Liver (tissue), 9 donors: ENCODE data around the gene POLR2C. TPM values are rescaled to one million over a fixed set of nuclear protein-coding genes. Genes with fewer than 3 reads are reported as not detected.

Source experiments
- DNase-seq: peaks from one replicate; pipeline ENCODE4 v3.0.0-alpha.2; 2017; ENCODE audit warnings: low spot score
- H3K27ac ChIP-seq, 2 donors: one replicate each; pipeline ENCODE4 v1.7.0; 2013; ENCODE audit warnings: inconsistent platforms in 2 of 2, low read length in 2 of 2, control low read depth in 1 of 2, low read depth in 1 of 2, mild to moderate bottlenecking in 1 of 2
- H3K27me3 ChIP-seq, 4 donors: one replicate each; pipeline versions ENCODE4 v1.6.1 to v1.7.0; 2013; ENCODE audit warnings: low read length in 3 of 4, inconsistent platforms in 1 of 4, mild to moderate bottlenecking in 1 of 4, moderate library complexity in 1 of 4; ENCODE audit not compliant: control insufficient read depth in 4 of 4, insufficient read depth in 4 of 4
- H3K36me3 ChIP-seq, 4 donors: one replicate each; pipeline versions ENCODE4 v1.6.1 to v1.7.0; 2013; ENCODE audit warnings: low read length in 3 of 4, mild to moderate bottlenecking in 3 of 4, low read depth in 1 of 4, moderate library complexity in 1 of 4; ENCODE audit not compliant: control insufficient read depth in 4 of 4, insufficient read depth in 3 of 4
- H3K4me1 ChIP-seq, 4 donors: one replicate each; pipeline versions ENCODE4 v1.6.1 to v1.7.0; 2013; ENCODE audit warnings: low read length in 3 of 4, mild to moderate bottlenecking in 3 of 4, moderate library complexity in 1 of 4; ENCODE audit not compliant: control insufficient read depth in 4 of 4, insufficient read depth in 4 of 4
- H3K4me3 ChIP-seq, 3 donors: one replicate each; pipeline versions ENCODE4 v1.6.1 to v1.7.0; 2013; ENCODE audit warnings: low read length in 3 of 3, control low read depth in 1 of 3, low read depth in 1 of 3, mild to moderate bottlenecking in 1 of 3
- H3K9ac ChIP-seq, 2 donors: one replicate each; pipeline ENCODE4 v1.7.0; 2013; ENCODE audit warnings: low read length in 2 of 2, mild to moderate bottlenecking in 2 of 2, moderate library complexity in 2 of 2, control low read depth in 1 of 2, low read depth in 1 of 2
- H3K9me3 ChIP-seq, 4 donors: one replicate each; pipeline versions ENCODE4 v1.6.1 to v1.7.0; 2013; ENCODE audit warnings: low read length in 3 of 4; ENCODE audit not compliant: control insufficient read depth in 4 of 4
- EGR1 ChIP-seq, 2 donors: IDR thresholded peaks; 2 replicates each; pipeline ENCODE4 v1.6.1; 2016 to 2018; ENCODE audit warnings: antibody characterized with exemption in 2 of 2, low read depth in 2 of 2
- FOXA1 ChIP-seq: IDR thresholded peaks from 2 replicates; pipeline ENCODE4 v1.6.1; 2016; ENCODE audit warnings: antibody characterized with exemption
- FOXA2 ChIP-seq: IDR thresholded peaks from 2 replicates; pipeline ENCODE4 v1.6.1; 2016; ENCODE audit warnings: antibody characterized with exemption
- GABPA ChIP-seq, 2 donors: IDR thresholded peaks in 1 of 2; conservative IDR thresholded peaks in 1 of 2; 2 replicates each; pipeline ENCODE4 v1.6.1; 2016; ENCODE audit warnings: antibody characterized with exemption in 2 of 2, mild to moderate bottlenecking in 1 of 2, moderate library complexity in 1 of 2
- HNF4A ChIP-seq, 2 donors: conservative IDR thresholded peaks; 2 replicates each; pipeline ENCODE4 v1.6.1; 2016; ENCODE audit warnings: antibody characterized with exemption in 2 of 2, mild to moderate bottlenecking in 2 of 2
- HNF4G ChIP-seq: IDR thresholded peaks from 2 replicates; pipeline ENCODE4 v1.6.1; 2016; ENCODE audit warnings: antibody characterized with exemption
- JUND ChIP-seq, 2 donors: IDR thresholded peaks; 2 replicates each; pipeline ENCODE4 v1.6.1; 2016; ENCODE audit warnings: antibody characterized with exemption in 2 of 2
- NR2F2 ChIP-seq: IDR thresholded peaks from 2 replicates; pipeline ENCODE4 v1.6.1; 2016; ENCODE audit warnings: antibody characterized with exemption
- RAD21 ChIP-seq, 2 donors: IDR thresholded peaks; 2 replicates each; pipeline ENCODE4 v1.6.1; 2016; ENCODE audit warnings: antibody characterized with exemption in 2 of 2, mild to moderate bottlenecking in 2 of 2
- RXRA ChIP-seq, 2 donors: IDR thresholded peaks; 2 replicates each; pipeline ENCODE4 v1.6.1; 2017 to 2018; ENCODE audit warnings: antibody characterized with exemption in 2 of 2, mild to moderate bottlenecking in 1 of 2
- SP1 ChIP-seq: IDR thresholded peaks from 2 replicates; pipeline ENCODE4 v1.6.1; 2018; ENCODE audit warnings: antibody characterized with exemption, mild to moderate bottlenecking
- TAF1 ChIP-seq: conservative IDR thresholded peaks from 2 replicates; pipeline ENCODE4 v1.6.1; 2016; ENCODE audit warnings: antibody characterized with exemption, mild to moderate bottlenecking
- YY1 ChIP-seq: IDR thresholded peaks from 2 replicates; pipeline ENCODE4 v1.6.1; 2016; ENCODE audit warnings: antibody characterized with exemption, mild to moderate bottlenecking
- WGBS: extraction: QIAGEN DNeasy Blood & Tissue Kit; methylation state at CpG from one replicate; pipeline ENCODE4 v1.1.7; 2013; 5-methylcytosine and 5-hydroxymethylcytosine counted together
- polyA plus RNA-seq, 2 donors: library from polyadenylated mRNA; stranded (reverse) in 1 of 2; unstranded in 1 of 2; fragments of 200-250 nt in 1 of 2; fragments of >200 nt in 1 of 2; fragmentation: Nextera tagmentation in 1 of 2; extraction: Ambion mirVana in 1 of 2; gene quantifications; one replicate each; pipeline versions ENCODE4 v1.2.1 to v1.2.3, GENCODE V29; 2013 to 2015
- total RNA-seq, 2 donors: library from RNA; depleted of rRNA; stranded (reverse); fragments of >200 nt; gene quantifications; one replicate each; pipeline ENCODE4 v1.2.3, GENCODE V29; 2014
- TF ChIP-seq, protein P1 (sequence below): fragments of 150-350 bp; IDR thresholded peaks from 2 replicates; pipeline ENCODE4 v1.5.1; 2017; ENCODE audit warnings: improper control_type of control experiment, low read depth, low read length; ENCODE audit not compliant: missing input control
- TF ChIP-seq, protein P2 (sequence below): IDR thresholded peaks from 2 replicates; pipeline ENCODE4 v1.6.1; 2016; ENCODE audit warnings: antibody characterized with exemption
- TF ChIP-seq, protein P3 (sequence below): IDR thresholded peaks from 2 replicates; pipeline ENCODE4 v1.6.1; 2016; ENCODE audit warnings: antibody characterized with exemption
- TF ChIP-seq, protein P4 (sequence below): IDR thresholded peaks from 2 replicates; pipeline ENCODE4 v1.6.1; 2016; ENCODE audit warnings: antibody characterized with exemption
- donor health status: healthy.
- donor health status: healthy.
- donor health status: healthy.
- donor health status: healthy.
- donor health status: healthy.

POLR2C gene
- total and polyA plus RNA-seq, 4 donors: 25.4 to 68.0 (median 51.3) TPM

DNA sequence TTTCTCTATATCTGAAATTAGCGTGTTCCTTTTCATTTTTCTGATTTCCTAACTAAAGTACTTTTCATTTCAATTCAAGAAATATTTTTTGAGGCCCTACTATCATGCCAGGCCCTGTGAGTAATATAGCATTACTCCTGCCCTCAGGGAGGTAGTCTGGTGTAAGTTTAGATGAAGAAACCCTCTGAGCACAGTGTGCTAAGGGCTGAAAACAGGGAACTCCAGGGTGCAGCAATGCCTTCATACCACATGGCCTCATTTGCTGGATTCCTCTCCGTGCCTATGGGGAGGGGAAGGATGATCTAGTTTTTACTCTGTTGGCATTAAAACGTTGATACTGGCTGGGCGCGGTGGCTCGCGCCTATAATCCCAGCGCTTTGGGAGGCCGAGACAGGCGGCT lies 10.5 kb upstream of the POLR2C start:
- H3K4me1 ChIP-seq: peaks cover 0 to 16% (median 9%) of the 10 kb centered on the region in 4 donors
- H3K27me3 ChIP-seq: no peaks in the 10 kb centered on the region
- H3K4me3 ChIP-seq: no peak overlapping the region
- H3K27ac ChIP-seq: no peak overlapping the region
- H3K36me3 ChIP-seq: peaks cover 9 to 57% (median 48%) of the 10 kb centered on the region in 4 donors
- DNase-seq: no peak
- H3K9ac ChIP-seq: no peak overlapping the region
- H3K9me3 ChIP-seq: no peaks in the 10 kb centered on the region
- 96% methylated on average over 10 of the region's 10 CpGs for WGBS
- TF ChIP-seq, protein P1, sequence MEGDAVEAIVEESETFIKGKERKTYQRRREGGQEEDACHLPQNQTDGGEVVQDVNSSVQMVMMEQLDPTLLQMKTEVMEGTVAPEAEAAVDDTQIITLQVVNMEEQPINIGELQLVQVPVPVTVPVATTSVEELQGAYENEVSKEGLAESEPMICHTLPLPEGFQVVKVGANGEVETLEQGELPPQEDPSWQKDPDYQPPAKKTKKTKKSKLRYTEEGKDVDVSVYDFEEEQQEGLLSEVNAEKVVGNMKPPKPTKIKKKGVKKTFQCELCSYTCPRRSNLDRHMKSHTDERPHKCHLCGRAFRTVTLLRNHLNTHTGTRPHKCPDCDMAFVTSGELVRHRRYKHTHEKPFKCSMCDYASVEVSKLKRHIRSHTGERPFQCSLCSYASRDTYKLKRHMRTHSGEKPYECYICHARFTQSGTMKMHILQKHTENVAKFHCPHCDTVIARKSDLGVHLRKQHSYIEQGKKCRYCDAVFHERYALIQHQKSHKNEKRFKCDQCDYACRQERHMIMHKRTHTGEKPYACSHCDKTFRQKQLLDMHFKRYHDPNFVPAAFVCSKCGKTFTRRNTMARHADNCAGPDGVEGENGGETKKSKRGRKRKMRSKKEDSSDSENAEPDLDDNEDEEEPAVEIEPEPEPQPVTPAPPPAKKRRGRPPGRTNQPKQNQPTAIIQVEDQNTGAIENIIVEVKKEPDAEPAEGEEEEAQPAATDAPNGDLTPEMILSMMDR: no peak
- no peak for TF ChIP-seq RAD21 (IDR thresholded peaks at IDR 0.05)

DNA sequence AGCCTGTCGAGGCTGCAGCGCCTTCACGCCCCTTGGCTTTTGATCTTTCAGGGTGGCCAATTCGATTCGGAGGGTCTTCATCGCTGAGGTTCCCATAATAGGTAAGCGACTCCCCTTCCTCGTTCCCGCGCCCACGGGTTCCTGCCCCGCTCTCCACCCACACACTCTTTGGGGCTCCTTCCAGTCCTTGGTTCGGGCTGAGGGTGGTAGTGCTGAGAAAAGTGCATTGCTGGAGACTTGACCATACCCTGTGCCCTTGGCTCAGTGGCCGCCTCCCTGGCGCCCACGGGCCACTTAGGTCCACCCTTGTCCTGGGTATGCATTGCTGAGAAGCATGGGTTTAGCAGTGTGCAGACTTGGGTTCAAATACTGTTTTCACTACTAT lies 491 bp downstream of the POLR2C start:
- H3K4me1 ChIP-seq: peaks cover 0 to 19% (median 16%) of the 10 kb centered on the region in 4 donors
- H3K9me3 ChIP-seq: no peaks in the 10 kb centered on the region
- H3K27ac ChIP-seq: peak overlapping the region; percentile 47 to 50
- under 1% methylated on average over 16 of the region's 16 CpGs for WGBS
- H3K27me3 ChIP-seq: no peaks in the 10 kb centered on the region
- H3K9ac ChIP-seq: peak overlapping the region; percentile 76 to 90
- H3K36me3 ChIP-seq: peaks cover 10 to 54% (median 39%) of the 10 kb centered on the region in 4 donors
- no peak for DNase-seq
- H3K4me3 ChIP-seq: peak overlapping the region; percentile 87 to 99 (median 96)
- no peak for TF ChIP-seq RAD21 (IDR thresholded peaks at IDR 0.05)
- TF ChIP-seq FOXA2: no peak
- TF ChIP-seq, protein P1: no peak
- no peak for TF ChIP-seq SP1
- TF ChIP-seq TAF1: no peak

DNA sequence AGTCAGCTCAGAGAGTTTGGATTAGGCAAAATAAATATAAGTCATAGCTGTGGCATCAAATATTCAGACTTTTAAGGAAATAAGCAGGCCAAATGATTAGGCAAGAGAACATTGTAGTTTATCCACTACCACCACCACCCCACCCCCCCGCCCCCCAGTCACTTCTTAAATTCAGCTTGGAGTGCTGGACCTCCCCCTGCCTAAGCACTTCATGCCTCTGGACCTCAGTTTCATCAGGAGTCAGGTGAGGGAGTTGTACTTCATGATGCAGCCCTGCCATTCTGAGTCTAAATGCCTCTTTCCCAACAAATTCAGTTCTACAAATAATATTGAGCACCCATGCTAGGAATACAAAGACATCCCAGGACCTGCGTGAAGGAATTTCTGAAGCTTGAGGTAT lies 2.0 kb downstream of the POLR2C start:
- H3K4me1 ChIP-seq: peaks cover 0 to 24% (median 17%) of the 10 kb centered on the region in 4 donors
- no peak for TF ChIP-seq EGR1 (IDR thresholded peaks at IDR 0.05; ENCODE audit: low read depth in 2 of 2)
- TF ChIP-seq JUND (IDR thresholded peaks at IDR 0.05): no peak
- no peak for TF ChIP-seq FOXA2
- TF ChIP-seq HNF4G: no peak
- TF ChIP-seq GABPA (IDR thresholded peaks at IDR 0.05 in 1 of 2, conservative IDR thresholded peaks at IDR 0.05 in 1 of 2): no peak
- TF ChIP-seq HNF4A (conservative IDR thresholded peaks at IDR 0.05): no peak
- TF ChIP-seq RAD21 (IDR thresholded peaks at IDR 0.05): no peak
- no peak for TF ChIP-seq RXRA (IDR thresholded peaks at IDR 0.05)
- TF ChIP-seq FOXA1: no peak
- TF ChIP-seq, protein P1: no peak
- TF ChIP-seq, protein P2, sequence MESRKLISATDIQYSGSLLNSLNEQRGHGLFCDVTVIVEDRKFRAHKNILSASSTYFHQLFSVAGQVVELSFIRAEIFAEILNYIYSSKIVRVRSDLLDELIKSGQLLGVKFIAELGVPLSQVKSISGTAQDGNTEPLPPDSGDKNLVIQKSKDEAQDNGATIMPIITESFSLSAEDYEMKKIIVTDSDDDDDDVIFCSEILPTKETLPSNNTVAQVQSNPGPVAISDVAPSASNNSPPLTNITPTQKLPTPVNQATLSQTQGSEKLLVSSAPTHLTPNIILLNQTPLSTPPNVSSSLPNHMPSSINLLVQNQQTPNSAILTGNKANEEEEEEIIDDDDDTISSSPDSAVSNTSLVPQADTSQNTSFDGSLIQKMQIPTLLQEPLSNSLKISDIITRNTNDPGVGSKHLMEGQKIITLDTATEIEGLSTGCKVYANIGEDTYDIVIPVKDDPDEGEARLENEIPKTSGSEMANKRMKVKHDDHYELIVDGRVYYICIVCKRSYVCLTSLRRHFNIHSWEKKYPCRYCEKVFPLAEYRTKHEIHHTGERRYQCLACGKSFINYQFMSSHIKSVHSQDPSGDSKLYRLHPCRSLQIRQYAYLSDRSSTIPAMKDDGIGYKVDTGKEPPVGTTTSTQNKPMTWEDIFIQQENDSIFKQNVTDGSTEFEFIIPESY: no peak
- TF ChIP-seq SP1: no peak
- TF ChIP-seq YY1: no peak
- TF ChIP-seq, protein P3, sequence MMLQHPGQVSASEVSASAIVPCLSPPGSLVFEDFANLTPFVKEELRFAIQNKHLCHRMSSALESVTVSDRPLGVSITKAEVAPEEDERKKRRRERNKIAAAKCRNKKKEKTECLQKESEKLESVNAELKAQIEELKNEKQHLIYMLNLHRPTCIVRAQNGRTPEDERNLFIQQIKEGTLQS: no peak
- no peak for TF ChIP-seq NR2F2
- no peak for TF ChIP-seq TAF1
- TF ChIP-seq, protein P4, sequence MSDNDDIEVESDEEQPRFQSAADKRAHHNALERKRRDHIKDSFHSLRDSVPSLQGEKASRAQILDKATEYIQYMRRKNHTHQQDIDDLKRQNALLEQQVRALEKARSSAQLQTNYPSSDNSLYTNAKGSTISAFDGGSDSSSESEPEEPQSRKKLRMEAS: no peak

More for the DNA sequence above, 2.0 kb downstream of the POLR2C start:
- H3K9me3 ChIP-seq: no peaks in the 10 kb centered on the region
- H3K4me3 ChIP-seq: no peak overlapping the region
- WGBS: 95% methylated on average over 2 of the region's 2 CpGs
- peaks cover 11 to 53% (median 41%) of the 10 kb centered on the region in 4 donors for H3K36me3 ChIP-seq
- no peak overlapping the region for H3K27ac ChIP-seq
- no peak overlapping the region for H3K9ac ChIP-seq
- H3K27me3 ChIP-seq: no peaks in the 10 kb centered on the region
- no peak for DNase-seq
